NCI-H128 (cell line): ENCODE measurements around the gene THOC6.

Experiments used
- DNase-seq: peaks from one replicate; lab custom pipeline; 2025; ENCODE audit not compliant: unreplicated experiment; lab: John Stamatoyannopoulos, UW

THOC6 gene

DNA sequence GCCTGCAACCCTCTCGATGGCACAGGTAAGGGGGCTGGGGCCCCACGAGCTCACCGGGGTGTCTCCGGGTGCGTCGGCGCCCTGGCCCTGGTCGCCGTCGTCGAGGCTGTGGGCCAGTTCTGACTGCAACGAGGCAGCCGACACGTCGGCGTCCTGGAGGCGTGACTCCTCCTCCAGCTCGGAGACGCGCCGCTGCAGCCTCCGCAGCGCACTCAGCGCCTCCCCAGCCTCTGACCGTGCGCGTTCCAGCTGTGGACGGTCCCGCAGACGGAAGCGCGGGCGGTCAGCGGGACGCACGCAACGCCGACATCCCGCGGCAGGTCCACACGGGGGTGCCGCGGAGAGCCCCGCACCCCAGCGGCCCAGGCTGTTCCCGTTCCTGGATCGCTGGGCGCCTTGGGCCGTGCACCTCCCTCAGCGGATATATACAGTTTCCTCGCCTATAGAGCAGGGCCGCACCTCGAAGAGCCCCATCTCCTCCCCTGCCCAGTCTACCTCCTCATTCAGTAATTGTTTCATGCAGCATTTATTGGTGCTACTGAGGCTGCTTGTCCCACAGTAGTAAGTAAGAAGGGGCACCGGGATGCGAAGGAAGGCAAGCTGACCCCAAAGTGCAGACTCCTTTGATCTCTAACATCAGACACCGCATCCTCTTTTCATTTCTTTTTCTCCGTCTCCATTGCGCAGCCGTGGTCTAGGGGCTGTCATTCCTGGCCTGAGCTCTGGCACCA lies 5.8 kb downstream of the THOC6 start:
- DNase-seq: no peak

GRCh38 chr16:3030222-3031212 lies 6.7 kb downstream of the THOC6 start:
- no peak for DNase-seq

- DNase-seq: no peak
These were observed 8.8 kb downstream of the THOC6 start for GRCh38 chr16:3032624-3033023.

DNA sequence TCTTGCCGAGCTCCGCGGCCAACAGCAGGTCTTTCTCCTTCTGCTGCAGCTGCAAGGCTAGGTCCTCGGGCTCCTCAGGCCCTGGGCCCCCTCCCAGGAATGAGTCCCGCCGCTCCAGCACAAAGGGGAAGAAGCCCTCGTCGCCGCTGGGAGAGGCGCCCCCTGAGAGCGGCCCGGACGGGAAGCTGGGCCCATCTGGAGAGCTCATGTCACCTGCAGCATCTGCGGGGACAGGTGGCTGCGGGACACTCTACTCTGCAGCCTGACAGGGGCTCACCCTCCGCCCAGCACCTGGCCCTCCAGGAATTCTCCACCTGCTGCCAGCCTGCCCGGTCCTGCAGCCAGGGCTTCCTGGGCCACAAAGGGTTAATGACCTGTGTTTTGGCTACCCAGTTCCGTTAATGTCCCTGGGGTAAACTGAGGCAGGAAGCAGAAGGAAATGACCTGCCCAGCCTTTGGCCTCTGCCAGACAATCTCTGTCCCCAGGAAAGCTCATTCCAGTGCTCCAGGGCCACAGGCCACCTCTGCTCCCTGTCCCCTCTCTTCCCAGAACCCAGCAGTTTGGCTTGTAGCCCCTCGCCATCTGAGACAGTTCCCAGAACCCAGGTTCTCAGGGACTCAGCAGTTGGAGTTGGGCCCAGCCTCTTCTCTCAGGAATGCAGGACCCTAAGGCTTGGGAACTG lies 11.6 kb downstream of the THOC6 start:
- no peak for DNase-seq

GRCh38 chr16:3035972-3036725 lies 12.3 kb downstream of the THOC6 start:
- DNase-seq: no peak

DNA sequence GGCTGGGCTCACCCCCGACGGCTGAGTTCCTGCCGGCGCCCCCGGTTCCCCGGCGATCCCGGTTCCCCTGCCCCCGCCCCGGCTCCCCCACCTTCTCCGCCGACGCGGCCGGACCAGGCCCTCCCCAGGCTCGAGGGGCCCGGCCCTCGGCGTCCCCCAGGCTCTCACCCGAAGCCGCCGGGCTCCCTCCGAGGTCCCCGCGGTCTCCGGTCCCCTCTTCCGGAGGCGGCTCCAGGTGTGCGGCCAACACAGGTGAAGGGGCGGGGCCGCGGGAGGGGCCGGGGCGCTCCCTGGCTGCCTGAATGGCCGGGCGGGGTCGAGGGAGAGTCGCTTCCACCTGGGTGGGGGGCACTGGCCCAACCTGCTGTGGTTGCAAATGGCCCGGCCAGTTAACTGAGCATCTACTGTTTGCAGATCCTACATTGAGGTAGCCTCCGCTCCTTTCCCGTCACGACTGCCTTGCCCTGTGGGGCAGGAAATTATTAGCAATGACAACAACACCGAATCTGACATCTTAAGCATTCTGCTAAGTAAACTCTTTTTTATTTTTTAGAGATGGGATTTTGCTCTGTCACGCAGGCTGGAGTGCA lies 13.0 kb downstream of the THOC6 start, which contains the start of gene BICDL2:
BICDL2 (minus strand) TSS at position 219 of the 590 bp plus-strand sequence. CDS start 1,448 bp downstream, outside the sequence.
- no peak for DNase-seq

GRCh38 chr16:3038256-3038655 lies 14.4 kb downstream of the THOC6 start:
- no peak for DNase-seq

DNA sequence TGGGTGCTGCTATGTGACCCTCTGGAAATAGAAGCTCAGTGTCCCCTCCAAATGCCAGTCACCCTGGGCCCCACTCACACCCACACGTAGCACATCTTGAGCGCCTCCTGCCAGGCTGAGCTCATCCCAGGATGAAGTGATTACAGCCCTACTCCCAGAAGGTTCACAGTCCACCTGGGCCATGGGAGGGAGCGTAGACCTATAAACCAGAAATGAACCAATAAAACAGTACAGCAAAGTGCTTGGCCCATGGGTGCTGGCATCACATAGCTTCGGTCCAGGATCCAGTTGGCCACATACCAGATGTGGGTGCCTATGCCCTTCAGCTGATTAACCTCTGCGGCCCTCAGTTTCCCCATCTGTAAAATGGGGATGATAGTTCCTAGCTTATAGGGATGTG lies 15.1 kb downstream of the THOC6 start:
- no peak for DNase-seq

- no peak for DNase-seq
These were observed 18.5 kb downstream of the THOC6 start for GRCh38 chr16:3042376-3042775.

DNA sequence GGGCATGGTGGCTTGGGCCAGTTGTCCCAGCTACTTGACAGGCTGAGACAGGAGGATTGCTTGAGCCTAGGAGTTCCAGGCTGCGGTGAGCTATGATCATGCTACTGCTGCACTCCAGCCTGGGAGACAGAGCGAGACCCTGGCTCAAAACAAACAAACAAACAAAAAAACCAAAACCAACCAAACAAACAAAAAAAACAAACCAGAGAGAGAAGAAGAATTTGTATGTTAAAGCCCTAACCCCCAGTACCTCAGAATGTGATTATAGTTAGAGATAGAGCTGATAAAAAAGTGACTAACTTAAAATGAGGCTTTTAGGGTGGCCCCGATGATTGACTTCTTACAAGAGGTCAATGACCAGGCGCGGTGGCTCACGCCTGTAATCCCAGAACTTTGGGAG lies 20.9 kb downstream of the THOC6 start:
- DNase-seq: no peak

DNA sequence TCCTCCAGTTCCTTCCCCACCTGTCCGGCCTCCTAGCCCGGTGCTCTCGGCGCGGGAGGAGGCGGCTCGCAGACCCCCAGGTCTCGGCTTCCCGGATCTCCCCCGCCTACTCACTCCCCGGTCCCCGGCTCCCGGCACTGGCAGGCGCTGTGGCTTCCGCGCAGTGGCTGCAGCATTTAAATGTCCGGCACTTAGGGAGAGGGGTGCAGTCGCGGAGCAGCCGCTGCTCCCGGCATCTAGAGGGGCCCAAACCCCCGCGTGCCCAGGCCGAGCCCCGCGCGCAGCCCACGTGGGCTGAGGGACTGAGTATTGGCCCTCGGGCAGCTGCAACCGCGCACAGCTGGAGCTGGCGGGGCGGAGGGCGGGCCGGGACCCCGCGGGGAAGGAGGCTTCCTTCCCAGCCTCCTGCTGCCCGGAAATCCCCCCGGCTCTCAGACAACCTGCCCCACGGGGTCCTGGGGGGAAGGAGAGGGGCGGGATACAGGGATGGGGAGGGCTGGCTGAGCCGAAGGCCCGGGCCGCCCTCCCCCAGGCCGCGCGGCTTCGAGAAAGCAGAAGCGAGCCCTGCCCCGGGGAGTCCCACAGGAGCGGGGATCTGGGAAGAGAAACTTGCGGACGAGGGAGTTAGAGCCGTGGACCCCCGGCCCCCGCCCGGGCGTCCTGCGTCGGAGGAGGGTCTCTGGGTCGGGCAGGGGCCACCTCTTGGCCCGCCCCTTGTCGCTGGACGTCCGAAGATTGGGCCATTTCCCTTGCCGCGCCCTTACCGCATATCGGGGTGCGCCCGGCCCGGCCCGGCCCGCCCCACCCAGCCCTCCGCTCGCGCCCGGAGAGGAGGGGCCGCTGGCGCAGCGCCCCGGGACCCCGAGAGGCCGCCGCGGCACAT lies 22.2 kb downstream of the THOC6 start, which contains the start of gene MMP25:
MMP25 (plus strand) TSS at position 804 of the 883 bp plus-strand sequence. CDS start 357 bp downstream, outside the sequence.
- no peak for DNase-seq

DNA sequence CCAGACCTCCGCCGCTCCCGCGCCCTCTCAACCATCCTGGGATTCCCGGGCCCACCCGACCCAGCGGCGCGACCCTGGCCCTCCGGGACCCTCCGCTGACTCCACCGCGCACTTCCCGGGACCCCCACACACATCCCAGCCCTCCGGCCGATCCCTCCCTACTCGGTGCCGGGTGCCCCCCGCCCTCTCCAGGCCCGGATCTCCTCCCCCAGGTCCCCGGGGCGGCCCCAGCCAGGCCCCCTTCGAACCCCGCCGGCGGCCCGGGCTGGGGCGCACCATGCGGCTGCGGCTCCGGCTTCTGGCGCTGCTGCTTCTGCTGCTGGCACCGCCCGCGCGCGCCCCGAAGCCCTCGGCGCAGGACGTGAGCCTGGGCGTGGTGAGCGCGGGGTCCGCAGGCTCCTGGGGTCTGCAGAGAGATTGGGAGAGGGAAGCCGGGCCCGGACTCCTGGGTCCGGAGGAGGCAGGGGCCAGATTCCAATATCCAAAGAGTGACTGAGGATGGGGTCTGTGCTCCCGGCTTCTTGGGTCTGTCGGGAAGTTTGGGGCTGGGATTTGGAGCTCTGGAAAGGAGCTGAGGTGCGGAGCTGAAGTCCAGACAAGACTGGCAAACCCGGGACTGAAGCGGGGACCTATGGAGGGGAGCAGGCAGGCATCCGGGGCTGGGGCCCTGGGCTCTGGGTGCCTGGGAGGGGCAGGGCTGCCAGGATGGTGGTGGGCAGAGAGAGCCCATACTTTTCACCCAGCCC lies 23.0 kb downstream of the THOC6 start:
- DNase-seq: no peak

DNA sequence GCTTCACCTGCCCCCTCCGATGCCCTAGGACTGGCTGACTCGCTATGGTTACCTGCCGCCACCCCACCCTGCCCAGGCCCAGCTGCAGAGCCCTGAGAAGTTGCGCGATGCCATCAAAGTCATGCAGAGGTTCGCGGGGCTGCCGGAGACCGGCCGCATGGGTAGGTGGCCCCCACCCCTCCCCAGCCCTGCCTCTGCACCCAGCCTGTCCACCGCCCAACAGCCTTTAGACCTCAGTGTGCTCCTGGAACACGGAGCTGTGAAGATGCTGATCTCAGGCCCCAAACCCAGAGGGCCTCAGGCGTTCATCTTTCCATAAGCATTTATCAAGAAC lies 23.5 kb downstream of the THOC6 start:
- DNase-seq: no peak

- DNase-seq: no peak
These were observed 26.2 kb downstream of the THOC6 start for GRCh38 chr16:3049921-3050481.

DNA sequence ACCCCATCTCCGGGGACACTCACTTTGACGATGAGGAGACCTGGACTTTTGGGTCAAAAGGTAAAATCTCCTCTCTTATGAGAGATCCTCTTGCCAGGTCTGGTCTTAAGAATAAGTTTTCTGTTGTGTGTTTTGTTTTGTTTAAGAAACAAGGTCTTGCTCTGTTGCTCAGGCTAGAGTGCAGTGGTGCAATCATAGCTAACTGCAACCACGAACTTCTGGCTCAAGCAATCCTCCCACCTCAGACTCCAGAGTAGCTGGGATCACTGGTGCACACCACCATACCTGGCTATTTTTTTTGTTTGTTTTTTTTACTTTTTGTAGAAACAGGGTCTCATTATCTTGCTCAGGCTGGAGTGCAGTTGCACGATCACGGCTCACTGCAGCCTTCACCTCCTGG lies 26.7 kb downstream of the THOC6 start:
- DNase-seq: no peak

GRCh38 chr16:3051009-3051408 lies 27.2 kb downstream of the THOC6 start:
- no peak for DNase-seq

DNA sequence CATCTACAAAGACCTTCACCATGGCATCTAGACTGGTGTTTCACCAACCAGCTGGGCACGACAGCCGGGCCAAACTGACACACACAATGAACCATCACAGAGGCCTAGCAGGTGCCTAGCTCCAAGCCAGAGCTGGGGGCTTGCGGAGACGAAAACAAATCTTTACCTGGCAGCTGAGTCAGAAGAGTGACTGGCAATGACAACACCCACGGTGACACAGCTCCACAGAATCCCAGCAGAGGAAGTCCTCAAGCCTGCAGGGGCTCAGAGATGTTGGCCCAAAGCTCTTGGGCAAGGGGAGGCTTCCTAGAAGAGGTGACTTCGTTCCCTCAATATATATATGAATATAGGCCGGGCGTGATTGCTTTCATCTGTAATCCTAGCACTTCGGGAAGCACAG lies 27.7 kb downstream of the THOC6 start:
- no peak for DNase-seq
